ENCODE data around the gene ITFG1.

- no peak for TF ChIP-seq POLR2A (IDR thresholded peaks at IDR 0.05; ENCODE audit: low read length)
- TF ChIP-seq GATA1 (IDR thresholded peaks at IDR 0.05; ENCODE audit: low read depth, low read length): no peak
These were observed 14.4 kb downstream of the ITFG1 start for GRCh38 chr16:47446431-47446830.

All from erythroblast (primary cell).